OCI-LY3 (cell line): ENCODE results near the gene NGF.

Experiments
- EZH2phosphoT487 ChIP-seq: fragments of 200-600 bp; shearing (Covaris generic); IDR thresholded peaks from 2 replicates; pipeline ENCODE4 v1.6.1; 2018; ENCODE audit warnings: antibody characterized with exemption, mixed run types, low read depth
- TF ChIP-seq, protein P1 (sequence below): fragments of 200-600, 300-600 bp; sonication (generic); IDR thresholded peaks from 2 replicates; pipeline ENCODE4 v1.5.1; 2014; ENCODE audit warnings: antibody characterized with exemption, low read length, low read depth

DNA sequence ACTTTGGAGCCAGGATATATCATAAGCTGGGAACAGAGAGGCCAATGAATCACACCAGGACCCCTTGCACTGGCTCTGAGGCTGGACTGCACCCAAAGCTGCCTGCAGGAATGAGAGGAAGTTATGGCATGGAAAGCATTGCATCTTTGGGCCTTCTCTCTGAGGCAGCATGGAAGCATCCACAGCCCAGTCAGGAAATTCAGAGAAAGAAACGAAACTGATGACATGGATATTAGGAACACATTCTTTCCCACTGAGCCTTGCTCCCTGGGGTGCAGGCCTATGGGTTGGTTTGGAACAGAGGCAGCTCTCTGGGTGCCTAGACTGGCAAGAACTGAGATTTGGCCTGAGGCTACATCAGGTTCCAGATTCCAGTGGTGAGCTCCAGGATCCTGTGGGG, 98.6 kb downstream of the NGF start:
- TF ChIP-seq, protein P1, sequence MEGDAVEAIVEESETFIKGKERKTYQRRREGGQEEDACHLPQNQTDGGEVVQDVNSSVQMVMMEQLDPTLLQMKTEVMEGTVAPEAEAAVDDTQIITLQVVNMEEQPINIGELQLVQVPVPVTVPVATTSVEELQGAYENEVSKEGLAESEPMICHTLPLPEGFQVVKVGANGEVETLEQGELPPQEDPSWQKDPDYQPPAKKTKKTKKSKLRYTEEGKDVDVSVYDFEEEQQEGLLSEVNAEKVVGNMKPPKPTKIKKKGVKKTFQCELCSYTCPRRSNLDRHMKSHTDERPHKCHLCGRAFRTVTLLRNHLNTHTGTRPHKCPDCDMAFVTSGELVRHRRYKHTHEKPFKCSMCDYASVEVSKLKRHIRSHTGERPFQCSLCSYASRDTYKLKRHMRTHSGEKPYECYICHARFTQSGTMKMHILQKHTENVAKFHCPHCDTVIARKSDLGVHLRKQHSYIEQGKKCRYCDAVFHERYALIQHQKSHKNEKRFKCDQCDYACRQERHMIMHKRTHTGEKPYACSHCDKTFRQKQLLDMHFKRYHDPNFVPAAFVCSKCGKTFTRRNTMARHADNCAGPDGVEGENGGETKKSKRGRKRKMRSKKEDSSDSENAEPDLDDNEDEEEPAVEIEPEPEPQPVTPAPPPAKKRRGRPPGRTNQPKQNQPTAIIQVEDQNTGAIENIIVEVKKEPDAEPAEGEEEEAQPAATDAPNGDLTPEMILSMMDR = no peak
- TF ChIP-seq EZH2phosphoT487 = no peak
